Testis (tissue), 3 donors: ENCODE results near the gene LRRC58. TPM values are rescaled to one million over a fixed set of nuclear protein-coding genes. Genes with fewer than 3 reads are reported as not detected.
"Not testable (repeated sequence)": the region's sequence is repeated elsewhere in the genome, so short reads cannot be mapped to it uniquely, and the experiment has no call there.

ENCODE experiments used
- DNase-seq: peaks from one replicate; pipeline ENCODE4 v3.0.0-alpha.2; 2019
- H3K27ac ChIP-seq, 2 donors: fragments of 200-600 bp; sonication (generic); one replicate each; pipeline ENCODE4 v1.5.1; 2019
- H3K27me3 ChIP-seq: fragments of 200-600 bp; sonication (generic); one replicate; pipeline ENCODE4 v1.5.1; 2019
- H3K36me3 ChIP-seq: fragments of 200-600 bp; sonication (generic); one replicate; pipeline ENCODE4 v1.5.1; 2017; ENCODE audit warnings: low read depth; ENCODE audit errors: missing control alignments
- H3K4me1 ChIP-seq: fragments of 200-600 bp; sonication (generic); one replicate; pipeline ENCODE4 v1.5.1; 2019
- H3K4me3 ChIP-seq, 2 donors: fragments of 200-600 bp; sonication (generic); one replicate each; pipeline ENCODE4 v1.5.1; 2017 to 2019
- H3K9me3 ChIP-seq: fragments of 200-600 bp; sonication (generic); one replicate; pipeline ENCODE4 v1.5.1; 2017
- CTCF ChIP-seq, 3 experiments: fragments of 450-650 bp in 2 of 3; fragments of 200-600 bp in 1 of 3; sonication (generic) in 1 of 3; IDR thresholded peaks; one replicate each; pipeline ENCODE4 v1.5.1; 2016 to 2019; ENCODE audit warnings: antibody characterized with exemption in 3 of 3, mild to moderate bottlenecking in 2 of 3, moderate library complexity in 1 of 3
- POLR2A ChIP-seq: fragments of 450-650 bp; IDR thresholded peaks from one replicate; pipeline ENCODE4 v1.6.1; 2017; ENCODE audit warnings: antibody characterized with exemption, mild to moderate bottlenecking, moderate library complexity
- whole genome bisulfite sequencing, 2 donors: methylation state at CpG; one replicate each; pipeline ENCODE4 v1.1.5; 2018; 5-methylcytosine and 5-hydroxymethylcytosine counted together
- intact Hi-C: fragments of 100-400 bp; cut with DNase I; formaldehyde crosslinking; loops from one replicate; pipeline ENCODE4 v1.15.1; 2023; ENCODE audit warnings: low total_unique reads
- polyA plus RNA-seq: library from polyadenylated mRNA; stranded (reverse); fragments of 350-450 nt; fragmentation: Illumina TruSeq; extraction: RNeasy Lipid Tissue Mini Kit (QIAGEN cat#74804); gene quantifications from one replicate; pipeline ENCODE4 v1.2.3, GENCODE V29; 2014; ENCODE audit warnings: low read depth, low replicate concordance; ENCODE audit not compliant: insufficient read depth
- total RNA-seq, 2 donors: library from RNA; depleted of rRNA; stranded (reverse); fragments of >200 nt; gene quantifications; one replicate each; pipeline ENCODE4 v1.2.3, GENCODE V29; 2016

The LRRC58 gene
- total and polyA plus RNA-seq, 3 donors from 2014 or later, result 8.5 to 21.2 (median 18.6) TPM

- H3K9me3 ChIP-seq, result no peaks in the 10 kb centered on the region
- H3K4me3 ChIP-seq, result no peak overlapping the region
- no peak for DNase-seq
- WGBS, 2 donors, result 74 to 84% methylated on average over 4 of the region's 4 CpGs
- intact Hi-C loops, result loop anchor here (10.0 kb wide), 1 partner anchor 138 kb away; no protein-coding TSS in a partner anchor
- TF ChIP-seq POLR2A, result no peak
- no peak for TF ChIP-seq CTCF (IDR thresholded peaks at IDR 0.05)
- no peaks in the 10 kb centered on the region for H3K27me3 ChIP-seq
- no peaks in the 10 kb centered on the region for H3K36me3 ChIP-seq
- H3K4me1 ChIP-seq, result no peaks in the 10 kb centered on the region
- no peak overlapping the region for H3K27ac ChIP-seq
These were observed 44.1 kb upstream of the LRRC58 start for GRCh38 chr3:120393243-120393642.

- WGBS, 2 donors, result 84 to 87% methylated on average over 2 of the region's 2 CpGs
- H3K27me3 ChIP-seq, result no peaks in the 10 kb centered on the region
- TF ChIP-seq CTCF (IDR thresholded peaks at IDR 0.05) (no peak), POLR2A (no peak)
These were observed 33.8 kb upstream of the LRRC58 start for GRCh38 chr3:120382941-120383447.

GRCh38 chr3:120381503-120381902 lies 32.3 kb upstream of the LRRC58 start:
- intact Hi-C loops, result no loop called here
- WGBS, 2 donors, result 87 to 89% methylated on average over 2 of the region's 2 CpGs
- H3K4me3 ChIP-seq, result no peak overlapping the region
- TF ChIP-seq POLR2A (no peak), CTCF (IDR thresholded peaks at IDR 0.05) (no peak)
- H3K27ac ChIP-seq, result no peak overlapping the region
- no peaks in the 10 kb centered on the region for H3K27me3 ChIP-seq
- H3K9me3 ChIP-seq, result no peaks in the 10 kb centered on the region
- no peaks in the 10 kb centered on the region for H3K36me3 ChIP-seq
- no peaks in the 10 kb centered on the region for H3K4me1 ChIP-seq
- DNase-seq, result no peak

More at GRCh38 chr3:120382941-120383447, 33.8 kb upstream of the LRRC58 start:
- Histone ChIP-seq H3K36me3 (no peaks in the 10 kb centered on the region), H3K4me3 (no peak overlapping the region), H3K27ac (no peak overlapping the region), H3K9me3 (no peaks in the 10 kb centered on the region), H3K4me1 (no peaks in the 10 kb centered on the region)
- no peak for DNase-seq
- intact Hi-C loops, result no loop called here

- DNase-seq, H3K27me3 ChIP-seq, H3K36me3 ChIP-seq, H3K4me1 ChIP-seq, H3K27ac ChIP-seq, H3K4me3 ChIP-seq, H3K9me3 ChIP-seq, intact Hi-C loops: not testable (repeated sequence)
- WGBS, 2 donors, result 82 to 88% methylated on average over 8 to 12 of the region's 12 CpGs
These were observed 28.8 kb upstream of the LRRC58 start for GRCh38 chr3:120377948-120378347.

- TF ChIP-seq POLR2A (no peak), CTCF (IDR thresholded peaks at IDR 0.05) (no peak)
- no peaks in the 10 kb centered on the region for H3K27me3 ChIP-seq
- H3K9me3 ChIP-seq, result no peaks in the 10 kb centered on the region
- intact Hi-C loops, result no loop called here
- DNase-seq, result no peak
- H3K4me3 ChIP-seq, result no peak overlapping the region
- no peaks in the 10 kb centered on the region for H3K4me1 ChIP-seq
- H3K36me3 ChIP-seq, result no peaks in the 10 kb centered on the region
- H3K27ac ChIP-seq, result no peak overlapping the region
These were observed 21.3 kb upstream of the LRRC58 start for GRCh38 chr3:120370463-120370862.
